NCI-H2196 (cell line): ENCODE results near the gene SLC23A1.
"Not testable (repeated sequence)": the region's sequence is repeated elsewhere in the genome, so short reads cannot be mapped to it uniquely, and the experiment has no call there.

ENCODE experiments used
- DNase-seq: peaks from one replicate; lab custom pipeline; 2025; ENCODE audit not compliant: unreplicated experiment; lab: John Stamatoyannopoulos, UW

SLC23A1 gene

GRCh38 chr5:139390639-139391569 lies 7.8 kb upstream of the SLC23A1 start:
- DNase-seq, result no peak

DNA sequence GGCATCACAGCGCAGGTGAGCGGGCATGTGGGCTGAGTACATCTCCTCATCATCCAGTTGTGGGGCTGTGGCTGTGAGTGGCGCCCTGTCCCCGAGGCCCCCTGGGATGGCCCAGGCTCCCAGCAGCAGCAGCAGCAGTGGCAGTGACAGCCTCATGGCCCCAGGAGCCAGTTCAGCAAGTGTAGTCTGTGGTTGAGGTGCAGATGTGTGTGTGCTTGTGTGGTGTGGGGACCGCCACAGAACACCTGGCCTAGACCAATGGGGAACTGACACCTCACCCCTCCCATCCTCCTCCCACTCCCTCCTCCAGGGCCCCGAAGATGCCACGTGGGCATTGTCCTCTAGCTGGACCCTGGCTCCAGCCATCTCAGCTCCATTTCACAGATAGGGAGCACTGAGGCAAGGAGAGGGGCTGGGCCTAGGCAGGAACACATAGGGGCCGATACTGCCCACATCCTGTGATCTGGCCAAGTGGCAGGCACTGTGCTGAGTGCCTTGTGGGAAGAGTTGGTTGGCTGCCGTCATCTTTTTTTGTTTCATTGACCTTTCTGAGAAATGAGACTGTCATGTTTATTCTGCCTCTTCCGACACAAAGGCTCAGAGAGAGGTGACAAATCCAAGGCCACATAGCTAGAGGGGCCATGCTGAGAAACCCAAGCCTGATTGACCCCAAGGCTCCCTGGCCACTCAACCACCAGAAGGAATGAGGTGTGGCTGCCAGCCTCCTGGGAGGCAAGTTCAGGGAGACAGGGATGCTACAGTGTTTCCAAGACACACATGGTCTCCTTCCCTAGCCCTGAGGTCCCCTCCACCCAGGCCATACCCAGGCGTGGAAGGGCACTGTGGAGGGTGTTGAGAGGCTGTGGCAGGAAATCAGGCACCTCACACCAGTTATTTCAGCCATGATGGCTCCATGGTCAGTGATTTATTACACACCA lies 6.9 kb upstream of the SLC23A1 start, which contains the start of gene MZB1:
Gene MZB1 (minus strand): TSS at position 213 of the 938 bp plus-strand sequence. CDS start 57 bp downstream, at position 156.
- DNase-seq, result no peak

DNA sequence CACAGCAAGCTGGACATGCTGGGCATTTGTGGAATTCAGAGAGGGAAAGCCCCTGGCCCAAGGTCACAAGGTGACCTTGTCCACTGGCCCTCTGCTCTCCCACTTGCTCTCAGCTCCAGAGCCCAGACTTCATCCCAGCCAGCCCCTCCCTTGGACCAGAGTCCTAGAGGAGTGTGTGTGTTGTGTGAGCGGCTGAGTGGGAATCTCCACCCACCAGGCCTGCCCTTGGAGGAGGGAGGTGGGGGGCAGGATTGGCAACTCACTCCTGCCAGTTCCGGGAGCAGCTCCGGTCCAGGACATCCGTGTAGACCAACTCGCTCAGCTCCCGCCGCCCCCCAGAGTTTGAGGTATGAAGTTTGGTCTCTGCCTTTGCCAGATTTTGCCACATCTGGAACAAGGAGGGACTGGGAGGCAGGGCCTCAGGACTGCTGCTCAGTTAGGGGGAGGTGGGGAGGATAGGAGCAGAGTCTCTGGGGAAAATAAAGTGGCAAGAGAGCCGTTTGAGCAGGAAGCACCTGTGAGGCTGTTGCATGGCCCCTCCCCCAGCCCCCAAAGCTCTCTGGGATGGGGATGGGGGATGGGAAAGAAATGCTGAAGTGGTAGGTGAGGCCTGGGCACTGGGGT lies 5.2 kb upstream of the SLC23A1 start:
- no peak for DNase-seq

GRCh38 chr5:139387611-139388197 lies 4.6 kb upstream of the SLC23A1 start:
- DNase-seq, result no peak

GRCh38 chr5:139386956-139387355 lies 3.9 kb upstream of the SLC23A1 start:
- not testable (repeated sequence) for DNase-seq

- DNase-seq, result no peak
These were observed 2.9 kb upstream of the SLC23A1 start for GRCh38 chr5:139386050-139386438.

DNA sequence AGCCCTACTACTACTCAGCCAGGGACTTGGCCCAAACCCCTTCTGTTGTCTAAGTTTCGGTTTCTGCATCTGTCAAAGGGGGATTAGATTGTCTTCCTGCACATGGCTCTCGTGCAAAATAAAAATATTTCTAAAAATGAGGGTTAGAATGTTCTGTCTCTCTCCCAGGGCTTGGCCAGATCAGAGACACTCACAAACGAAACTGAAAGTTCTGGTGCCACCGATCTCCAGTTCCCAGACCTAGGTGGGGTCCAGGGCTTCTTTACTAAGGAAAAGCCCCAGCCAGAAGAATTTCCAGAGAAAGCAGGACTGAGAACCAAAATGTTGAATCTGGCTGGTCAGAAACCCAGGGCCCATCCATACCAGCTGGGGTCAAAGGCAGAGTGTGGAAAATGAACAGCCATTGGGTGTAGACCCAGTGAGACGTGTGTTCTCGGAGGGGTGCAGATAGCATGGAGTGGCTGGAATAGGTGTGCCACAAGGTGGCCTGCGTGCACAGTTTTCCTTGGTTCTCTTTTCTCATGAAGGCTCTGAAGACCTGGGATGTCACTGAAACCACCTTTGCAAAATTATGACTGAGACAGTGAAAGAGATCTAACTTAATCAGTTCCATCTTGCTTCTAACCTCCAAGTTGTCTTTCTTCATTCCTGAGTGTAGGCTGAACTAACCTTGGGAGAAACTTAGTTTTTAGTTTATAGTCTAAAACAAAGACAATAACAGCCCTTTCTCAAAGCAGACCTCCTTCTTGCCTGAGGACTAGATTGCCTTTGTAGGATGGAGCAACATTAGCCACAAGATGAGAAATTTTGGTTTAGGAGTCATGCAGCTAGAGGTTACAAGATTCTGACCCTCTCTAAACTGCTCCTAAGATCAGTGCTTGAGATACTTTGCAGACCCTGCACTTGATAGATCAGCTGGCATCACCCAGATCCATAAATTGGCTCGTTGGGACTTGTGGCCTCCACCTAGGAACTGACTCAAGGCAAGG lies 2.3 kb upstream of the SLC23A1 start:
- DNase-seq, result no peak

GRCh38 chr5:139384591-139385051 lies 1.5 kb upstream of the SLC23A1 start:
- DNase-seq, result no peak

DNA sequence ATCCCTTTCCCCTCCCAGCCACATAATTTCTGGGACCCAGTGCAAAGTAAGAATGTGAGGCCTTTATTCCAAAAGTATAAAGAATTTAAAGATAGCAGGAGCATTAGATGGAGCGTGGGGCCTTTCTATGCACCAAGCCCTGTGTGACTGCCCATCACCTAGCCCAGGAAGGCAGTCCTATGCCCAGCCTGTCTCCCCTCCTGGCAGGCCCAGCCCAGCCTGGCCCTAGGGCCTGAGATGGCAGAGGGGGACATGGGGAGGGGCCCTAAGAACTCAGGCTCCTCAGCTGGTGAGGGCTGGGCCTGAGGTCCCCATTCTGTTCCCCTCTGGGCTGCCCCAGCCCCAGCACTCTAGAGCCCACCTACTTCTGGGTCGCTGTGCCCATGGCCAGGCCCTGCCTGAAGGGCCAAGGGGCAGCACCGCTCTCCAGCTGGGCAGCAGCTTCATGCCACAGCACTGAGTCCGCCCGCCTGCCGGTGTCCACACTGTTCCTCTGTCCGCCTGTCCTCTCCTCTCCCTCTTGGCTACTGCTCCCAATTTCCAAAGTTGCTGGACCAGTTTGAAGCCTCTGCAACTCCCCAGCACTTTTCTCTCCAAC lies 995 bp upstream of the SLC23A1 start:
- DNase-seq, result no peak

DNA sequence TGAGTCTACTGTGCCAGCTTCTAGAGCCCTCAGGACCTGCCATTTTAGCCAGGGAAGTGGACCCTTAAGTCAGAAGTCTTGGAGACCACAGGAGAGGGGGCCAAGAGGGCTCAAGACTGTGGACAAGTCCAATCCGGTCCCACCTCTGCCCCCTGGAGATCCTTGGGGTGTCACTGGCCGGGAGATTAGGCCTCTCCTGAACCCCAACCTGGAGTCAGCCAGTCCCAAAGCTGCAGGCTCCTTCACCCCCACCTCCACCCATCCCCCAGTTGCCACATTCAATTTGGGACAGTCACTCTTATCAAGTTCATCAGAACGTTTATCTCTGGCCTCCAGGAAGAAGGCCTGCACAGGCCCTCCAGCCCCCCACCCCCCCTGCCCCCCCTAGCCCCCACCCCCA lies 290 bp downstream of the SLC23A1 start:
- DNase-seq, result no peak

- no peak for DNase-seq
These were observed 998 bp downstream of the SLC23A1 start for GRCh38 chr5:139381837-139382761.

GRCh38 chr5:139379626-139380449 lies 3.3 kb downstream of the SLC23A1 start:
- DNase-seq, result no peak

DNA sequence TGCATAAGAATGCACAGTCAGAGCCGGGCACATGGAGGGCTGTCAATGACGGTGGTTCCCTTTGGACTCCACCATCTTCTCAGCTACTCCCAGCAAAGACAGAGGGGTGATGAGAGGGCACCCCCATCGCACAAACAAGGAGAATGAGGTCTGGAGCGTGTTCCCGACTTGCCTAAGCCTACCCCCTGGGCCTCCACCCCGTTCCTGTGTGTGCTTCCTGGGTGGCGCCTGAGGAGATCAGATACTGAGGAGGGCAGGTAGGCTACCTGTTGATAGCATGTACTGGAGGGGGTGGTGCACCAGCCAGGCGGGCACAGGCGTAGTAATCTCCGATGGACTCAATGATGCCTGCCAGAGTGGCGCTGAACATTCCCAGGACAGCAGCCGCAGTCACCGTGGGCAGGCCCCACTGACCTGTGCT lies 4.1 kb downstream of the SLC23A1 start:
- DNase-seq, result no peak

DNA sequence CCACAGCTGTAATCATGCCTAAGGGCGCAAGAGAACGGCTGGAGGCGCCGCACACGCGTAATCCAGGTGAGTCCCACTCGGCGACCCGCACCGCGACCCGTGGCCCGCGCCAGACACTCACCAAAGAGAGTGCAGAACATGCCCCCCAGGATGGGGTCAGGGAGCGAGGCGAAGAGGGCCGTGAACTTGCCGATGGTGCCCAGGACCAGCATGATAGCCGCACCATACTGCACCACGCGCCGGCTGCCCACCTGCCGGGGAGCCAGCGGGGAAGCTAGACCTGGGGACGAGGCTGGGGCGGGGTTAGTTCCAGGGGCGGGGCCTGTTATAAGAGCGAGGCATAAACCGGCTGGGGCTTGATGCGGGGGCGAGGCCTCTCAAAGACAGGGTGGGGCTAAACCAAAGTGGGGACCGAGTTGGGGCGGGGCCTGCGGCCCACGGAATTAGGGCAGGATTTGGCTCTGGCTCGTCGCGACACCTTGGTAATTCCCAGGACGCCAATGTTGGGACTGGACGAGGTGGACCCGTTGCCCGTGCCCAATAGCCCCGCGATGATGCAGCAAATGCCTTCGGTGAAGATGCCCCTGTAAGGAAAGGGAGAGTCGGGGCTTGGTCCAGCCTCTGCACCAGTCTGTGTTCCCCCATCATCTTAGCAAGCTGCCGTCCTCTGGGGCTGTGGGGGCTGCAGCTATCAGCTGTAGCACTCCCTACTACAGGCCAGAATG lies 4.8 kb downstream of the SLC23A1 start:
- no peak for DNase-seq

- no peak for DNase-seq
These were observed 5.9 kb downstream of the SLC23A1 start for GRCh38 chr5:139377226-139377625.

DNA sequence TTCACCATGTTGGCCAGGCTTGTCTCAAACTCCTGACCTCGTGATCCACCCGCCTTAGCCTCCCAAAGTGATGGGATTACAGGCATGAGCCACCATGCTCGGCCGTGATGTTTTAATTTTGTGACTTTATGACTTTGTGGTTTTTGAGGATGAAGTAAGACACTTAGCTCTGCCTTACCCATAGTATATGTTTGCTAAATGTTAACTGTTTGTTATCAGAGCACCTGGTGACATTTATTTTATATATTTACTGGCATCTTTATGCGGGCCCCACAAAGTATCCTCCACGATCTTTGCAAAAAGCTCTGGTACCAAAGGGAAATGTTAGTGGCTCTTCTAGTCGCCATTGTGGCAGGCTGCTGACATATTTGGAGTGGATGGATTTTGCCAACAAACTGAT lies 6.7 kb downstream of the SLC23A1 start:
- DNase-seq, result no peak
